Transverse colon (tissue), 3 donors: ENCODE measurements around the gene VAT1.

Source experiments
- CTCF ChIP-seq, 5 experiments: fragments of 200-600 bp in 3 of 5; fragments of 450-650 bp in 2 of 5; sonication (generic) in 3 of 5; IDR thresholded peaks; 1 replicate in 2 of 5; 2 replicates in 3 of 5; pipeline ENCODE4 v1.5.1; 2016 to 2017; ENCODE audit warnings: antibody characterized with exemption in 5 of 5, inconsistent platforms in 3 of 5, mild to moderate bottlenecking in 2 of 5, moderate library complexity in 1 of 5
- POLR2A ChIP-seq: fragments of 450-650 bp; IDR thresholded peaks from one replicate; pipeline ENCODE4 v1.6.1; 2016; ENCODE audit warnings: antibody characterized with exemption, mild to moderate bottlenecking, moderate library complexity

DNA sequence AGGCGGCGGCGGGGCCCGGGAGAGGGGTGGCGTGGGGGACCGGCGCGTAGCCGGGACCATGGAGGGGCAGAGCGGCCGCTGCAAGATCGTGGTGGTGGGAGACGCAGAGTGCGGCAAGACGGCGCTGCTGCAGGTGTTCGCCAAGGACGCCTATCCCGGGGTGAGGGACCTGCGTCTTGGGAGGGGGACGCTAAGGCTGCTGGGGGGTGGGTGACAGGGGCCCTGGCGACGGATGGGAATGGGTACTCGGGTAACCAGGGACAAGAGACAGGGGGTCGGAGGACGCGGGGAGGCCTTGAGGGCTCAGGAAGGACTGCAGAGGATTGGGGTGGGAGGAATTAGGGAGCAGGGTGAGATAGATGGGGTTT, 3.1 kb upstream of the VAT1 start:
- TF ChIP-seq CTCF (IDR thresholded peaks at IDR 0.05) (no peak), POLR2A (no peak)
